Lower leg skin (tissue), 3 donors: ENCODE results near the gene GAS7.

Experiments used
- POLR2A ChIP-seq, 2 donors: fragments of 450-650 bp; IDR thresholded peaks; one replicate each; pipeline ENCODE4 v1.6.1; 2016 to 2017; ENCODE audit warnings: antibody characterized with exemption in 2 of 2, mild to moderate bottlenecking in 1 of 2, moderate library complexity in 1 of 2
- TF ChIP-seq, protein P1 (sequence below), 3 donors: fragments of 450-650 bp; IDR thresholded peaks; one replicate each; pipeline ENCODE4 v1.5.1; 2016; ENCODE audit warnings: antibody characterized with exemption in 3 of 3, mild to moderate bottlenecking in 3 of 3, moderate library complexity in 2 of 3

DNA sequence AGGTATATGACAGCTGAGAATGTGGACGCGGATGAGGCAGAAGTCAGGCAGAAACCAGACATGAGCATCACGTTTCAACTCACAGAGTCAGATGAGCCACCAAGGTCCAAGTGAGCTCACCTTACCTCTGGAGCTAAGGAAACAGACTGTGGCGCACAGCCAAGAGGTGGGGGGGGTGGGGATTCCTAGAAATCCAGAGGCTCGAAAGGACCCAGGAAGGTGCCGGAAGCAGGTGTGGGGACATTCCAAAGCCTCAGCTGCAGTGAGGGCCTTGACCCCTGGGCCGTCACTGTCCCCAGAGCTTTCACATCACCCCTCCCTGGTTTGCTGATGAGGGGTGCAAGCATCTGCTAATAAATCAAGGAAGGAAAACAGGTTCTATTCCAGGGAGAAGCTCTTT is 264.1 kb downstream of the GAS7 start:
- TF ChIP-seq, protein P1, sequence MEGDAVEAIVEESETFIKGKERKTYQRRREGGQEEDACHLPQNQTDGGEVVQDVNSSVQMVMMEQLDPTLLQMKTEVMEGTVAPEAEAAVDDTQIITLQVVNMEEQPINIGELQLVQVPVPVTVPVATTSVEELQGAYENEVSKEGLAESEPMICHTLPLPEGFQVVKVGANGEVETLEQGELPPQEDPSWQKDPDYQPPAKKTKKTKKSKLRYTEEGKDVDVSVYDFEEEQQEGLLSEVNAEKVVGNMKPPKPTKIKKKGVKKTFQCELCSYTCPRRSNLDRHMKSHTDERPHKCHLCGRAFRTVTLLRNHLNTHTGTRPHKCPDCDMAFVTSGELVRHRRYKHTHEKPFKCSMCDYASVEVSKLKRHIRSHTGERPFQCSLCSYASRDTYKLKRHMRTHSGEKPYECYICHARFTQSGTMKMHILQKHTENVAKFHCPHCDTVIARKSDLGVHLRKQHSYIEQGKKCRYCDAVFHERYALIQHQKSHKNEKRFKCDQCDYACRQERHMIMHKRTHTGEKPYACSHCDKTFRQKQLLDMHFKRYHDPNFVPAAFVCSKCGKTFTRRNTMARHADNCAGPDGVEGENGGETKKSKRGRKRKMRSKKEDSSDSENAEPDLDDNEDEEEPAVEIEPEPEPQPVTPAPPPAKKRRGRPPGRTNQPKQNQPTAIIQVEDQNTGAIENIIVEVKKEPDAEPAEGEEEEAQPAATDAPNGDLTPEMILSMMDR (IDR thresholded peaks at IDR 0.05), result no peak
- no peak for TF ChIP-seq POLR2A (IDR thresholded peaks at IDR 0.05)
